Measurements from ENCODE around the gene CYP2A13.
"Not testable (repeated sequence)": the region's sequence is repeated elsewhere in the genome, so short reads cannot be mapped to it uniquely, and the experiment has no call there.

CYP2A13 gene

DNA sequence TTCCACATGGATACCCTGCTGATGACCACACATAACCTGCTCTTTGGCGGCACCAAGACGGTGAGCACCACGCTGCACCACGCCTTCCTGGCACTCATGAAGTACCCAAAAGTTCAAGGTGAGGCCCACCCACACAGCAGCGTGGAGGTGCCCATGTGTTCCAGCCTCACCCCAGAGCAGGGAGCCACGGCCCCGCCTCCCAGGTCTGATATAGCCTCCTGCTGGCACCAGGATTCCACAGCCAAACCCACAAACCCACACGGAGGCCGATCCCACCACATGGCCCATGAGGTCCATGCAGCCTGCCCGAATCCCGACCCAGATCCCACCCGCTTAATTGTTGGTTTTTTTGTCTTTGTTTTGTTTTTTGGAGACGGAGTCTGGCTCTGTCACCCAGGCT is 34.6 kb downstream of the CYP2A13 start:
- not testable (repeated sequence) for DNase-seq

DNA sequence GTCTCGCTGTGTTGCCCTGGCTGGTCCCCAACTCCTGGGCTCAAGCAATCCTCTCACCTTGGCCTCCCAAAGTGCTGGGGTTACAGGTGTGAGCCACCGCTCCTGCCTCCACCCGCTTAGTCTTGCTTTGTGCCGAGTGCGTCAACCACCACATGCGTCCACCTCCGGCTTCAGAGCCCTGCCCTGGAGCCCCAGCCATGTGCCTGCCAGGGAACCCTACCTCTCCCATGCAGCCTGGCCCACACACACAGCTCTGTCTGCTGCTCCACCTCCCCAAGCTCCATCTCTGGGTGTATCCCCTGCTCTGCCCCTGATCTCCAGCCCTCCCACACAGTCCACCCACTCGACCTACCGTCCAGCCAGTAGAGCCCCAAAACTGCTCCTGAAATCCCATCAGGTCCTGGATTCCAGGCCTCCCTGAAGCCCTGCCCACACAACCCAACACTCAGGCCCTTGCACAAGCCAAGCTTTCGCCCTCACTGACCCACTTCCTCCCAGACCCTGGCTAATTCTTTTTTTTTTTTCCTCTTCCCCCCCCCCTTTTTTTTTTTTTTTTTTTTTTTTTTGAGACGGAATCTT is 35.6 kb downstream of the CYP2A13 start:
- no peak for DNase-seq

DNA sequence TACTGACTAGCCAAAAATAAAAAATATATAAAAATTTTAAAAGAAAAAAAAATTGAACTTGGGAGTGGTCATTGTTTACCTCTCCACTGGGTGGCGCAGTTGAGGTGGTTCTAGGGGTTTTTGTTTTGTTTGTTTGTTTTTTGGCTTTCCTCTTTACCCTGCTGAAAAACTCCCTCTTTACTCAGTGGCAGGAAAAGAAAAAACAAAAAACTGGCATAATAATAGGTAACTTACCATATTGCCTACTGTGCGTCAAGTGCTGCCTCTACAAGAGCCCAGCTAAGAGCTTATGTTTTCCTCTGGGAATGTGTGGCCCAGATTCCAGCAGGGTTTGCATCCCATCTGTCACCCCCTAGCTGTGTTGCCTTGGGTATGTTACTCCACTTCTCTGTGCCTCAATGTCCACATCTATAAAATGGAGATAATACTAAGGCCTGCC is 38.5 kb downstream of the CYP2A13 start:
- DNase-seq = not testable (repeated sequence)

DNA sequence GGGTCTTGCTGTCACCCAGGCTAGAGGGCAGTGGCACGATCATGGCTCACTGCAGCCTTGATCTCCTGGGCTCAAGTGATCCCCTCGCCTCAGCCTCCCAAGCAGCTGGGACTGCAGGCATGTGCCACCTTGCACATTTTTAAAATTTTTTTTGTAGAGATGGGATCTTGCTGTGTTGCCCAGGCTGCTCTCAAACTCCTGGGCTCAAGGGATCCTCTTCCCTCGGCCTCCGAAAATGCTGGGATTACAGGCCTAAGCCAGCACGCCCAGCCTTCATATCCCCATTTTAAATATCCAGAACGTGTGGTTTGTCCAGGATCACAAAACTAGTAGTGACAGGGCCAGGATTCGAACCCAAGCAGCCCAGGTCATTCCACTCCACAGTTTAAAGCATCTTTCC is 39.1 kb downstream of the CYP2A13 start:
- not testable (repeated sequence) for DNase-seq

DNA sequence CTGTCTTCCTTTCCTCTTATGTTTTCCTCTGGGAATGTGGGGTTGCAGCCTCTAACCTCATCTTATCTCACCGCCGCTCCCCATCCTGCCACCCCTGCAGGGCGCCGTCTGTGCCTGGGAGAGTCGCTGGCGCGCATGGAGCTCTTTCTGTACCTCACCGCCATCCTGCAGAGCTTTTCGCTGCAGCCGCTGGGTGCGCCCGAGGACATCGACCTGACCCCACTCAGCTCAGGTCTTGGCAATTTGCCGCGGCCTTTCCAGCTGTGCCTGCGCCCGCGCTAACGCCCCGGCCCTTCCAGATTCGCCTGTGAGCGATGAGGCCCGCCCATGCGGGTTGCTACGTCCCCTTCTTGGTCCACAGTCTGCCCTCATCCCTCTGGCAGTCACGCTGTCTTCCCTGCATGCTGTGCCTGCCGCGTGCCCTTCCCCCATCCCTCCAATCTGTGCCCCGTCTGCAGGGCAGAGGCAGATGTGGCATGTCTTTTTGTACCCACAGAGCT is 39.6 kb downstream of the CYP2A13 start:
- DNase-seq = peak in 1 of 2 experiments; percentile 35

DNA sequence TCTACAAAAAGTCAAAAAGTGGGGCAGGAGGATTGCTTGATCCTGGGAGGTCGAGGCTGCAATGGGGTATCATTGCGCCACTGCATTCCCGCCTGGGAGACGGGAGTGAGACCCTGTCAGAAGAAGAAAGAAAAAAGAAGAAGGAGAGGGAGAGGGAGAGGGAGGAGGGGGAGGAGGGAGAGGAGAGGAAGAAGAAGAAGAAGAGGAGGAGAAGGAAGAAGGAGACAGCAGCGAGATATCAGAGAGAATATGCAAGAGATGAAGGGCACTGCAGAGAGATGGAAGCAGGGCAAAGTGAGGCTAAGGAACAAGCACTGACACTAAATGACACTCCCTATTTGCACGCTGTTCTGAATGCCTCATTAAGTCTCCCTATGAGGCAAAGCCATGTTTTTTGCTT is 40.4 kb downstream of the CYP2A13 start:
- DNase-seq = no peak

DNA sequence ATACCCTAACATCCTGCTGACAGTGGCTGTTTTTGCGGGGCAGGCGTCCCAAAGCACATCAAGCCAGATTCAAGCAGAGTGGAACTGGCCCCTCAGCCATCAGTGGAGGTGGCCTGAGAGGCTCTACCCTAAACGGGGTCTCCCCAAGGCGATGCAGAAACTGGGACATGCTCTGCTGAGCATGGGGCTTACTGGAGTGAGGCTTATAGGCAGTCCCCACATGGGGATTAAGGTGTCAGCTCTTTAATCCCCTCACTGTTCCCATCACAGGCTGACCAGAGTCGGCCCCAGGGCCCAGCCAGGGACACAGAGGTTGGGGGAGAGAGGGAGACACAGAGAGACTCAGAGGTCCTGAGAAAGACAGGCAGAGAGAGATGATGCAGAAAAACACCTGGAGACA is 42.9 kb downstream of the CYP2A13 start:
- DNase-seq = no peak

DNA sequence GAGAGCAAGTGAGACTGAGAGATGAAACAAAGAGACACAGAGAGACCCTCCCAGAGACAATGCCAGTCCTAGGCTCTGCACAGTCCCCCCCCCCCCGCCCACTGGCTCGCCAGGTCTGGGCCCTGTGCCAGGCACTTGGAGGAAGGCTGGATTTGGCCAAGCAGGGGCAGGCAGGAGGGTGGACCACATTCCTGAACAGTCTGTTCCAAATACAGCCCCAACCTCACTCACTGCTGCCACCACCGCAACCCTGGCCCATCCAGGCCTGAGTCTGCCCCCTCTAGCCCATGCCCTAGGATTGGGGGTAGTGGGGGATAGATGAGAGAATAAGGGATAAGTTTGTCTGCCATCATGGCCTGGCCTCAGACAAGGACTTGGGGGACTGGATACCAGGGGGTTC is 45.0 kb downstream of the CYP2A13 start:
- DNase-seq = no peak

DNA sequence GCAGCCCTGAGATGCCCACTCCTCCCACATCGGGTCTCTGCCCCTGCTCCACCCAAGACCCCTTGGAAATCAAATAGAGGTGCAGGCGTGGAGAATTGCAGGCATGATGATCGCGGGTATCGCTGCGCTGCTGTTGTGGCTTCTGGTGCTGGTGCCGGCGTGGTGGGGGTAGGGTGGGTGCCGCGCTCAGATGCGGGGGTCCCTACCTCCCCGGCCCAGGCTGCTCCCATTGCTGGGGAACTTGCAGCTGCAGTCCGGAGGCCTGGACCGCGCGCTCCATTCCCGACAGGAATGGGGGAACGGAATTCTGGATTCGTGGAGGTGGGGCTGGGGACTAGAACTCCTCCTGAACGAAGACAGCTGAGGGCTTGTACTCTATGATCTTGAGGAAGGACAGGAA is 46.4 kb downstream of the CYP2A13 start:
- no peak for DNase-seq

DNA sequence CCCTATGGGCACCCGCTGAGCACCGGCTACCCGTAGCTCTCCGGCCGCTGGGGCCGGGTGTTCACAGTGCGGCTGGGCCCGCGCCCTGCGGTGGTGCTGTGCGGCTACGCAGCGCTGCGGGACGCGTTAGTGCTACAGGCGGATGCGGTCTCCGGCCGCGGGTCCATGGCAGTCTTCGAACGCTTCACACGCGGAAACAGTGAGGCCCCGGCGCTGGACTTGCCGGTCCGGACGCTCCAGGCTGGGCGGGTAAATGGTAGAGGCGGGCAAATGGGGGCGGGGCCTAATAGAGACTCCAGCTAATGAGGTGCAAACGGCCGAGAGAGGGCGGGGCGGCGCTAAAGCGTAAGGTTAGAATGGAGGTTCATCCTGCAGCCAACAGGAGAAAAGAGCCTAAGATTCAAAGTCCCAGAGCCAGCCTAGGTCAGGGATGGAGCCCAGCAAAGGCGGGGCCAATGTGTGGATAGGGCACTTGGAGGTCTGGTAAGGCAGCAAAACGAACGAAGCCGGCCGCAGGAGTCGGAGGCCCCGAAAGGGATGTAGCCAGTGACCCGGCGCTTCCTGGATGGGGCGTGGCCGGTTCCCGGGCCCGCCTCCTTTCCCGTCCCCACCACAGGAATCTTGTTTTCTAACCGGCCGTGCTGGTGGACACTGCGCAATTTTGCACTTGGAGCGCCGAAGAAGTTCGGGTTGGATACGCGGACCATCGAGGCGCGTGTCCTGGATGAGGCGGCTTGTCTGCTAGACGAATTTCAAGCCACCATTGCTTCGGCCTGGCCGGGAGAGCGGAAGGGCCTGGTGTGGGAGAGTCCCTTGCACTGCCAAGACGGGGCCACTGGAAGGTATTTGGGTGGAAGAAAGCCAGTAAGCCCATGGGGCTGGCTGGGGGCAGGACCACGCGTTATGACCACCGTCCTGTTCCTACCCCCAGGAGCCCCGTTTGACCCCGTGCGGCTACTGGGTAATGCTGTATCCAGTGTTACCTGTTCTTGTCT is 47.4 kb downstream of the CYP2A13 start:
- DNase-seq = peak in 1 of 2 experiments; percentile 66

DNA sequence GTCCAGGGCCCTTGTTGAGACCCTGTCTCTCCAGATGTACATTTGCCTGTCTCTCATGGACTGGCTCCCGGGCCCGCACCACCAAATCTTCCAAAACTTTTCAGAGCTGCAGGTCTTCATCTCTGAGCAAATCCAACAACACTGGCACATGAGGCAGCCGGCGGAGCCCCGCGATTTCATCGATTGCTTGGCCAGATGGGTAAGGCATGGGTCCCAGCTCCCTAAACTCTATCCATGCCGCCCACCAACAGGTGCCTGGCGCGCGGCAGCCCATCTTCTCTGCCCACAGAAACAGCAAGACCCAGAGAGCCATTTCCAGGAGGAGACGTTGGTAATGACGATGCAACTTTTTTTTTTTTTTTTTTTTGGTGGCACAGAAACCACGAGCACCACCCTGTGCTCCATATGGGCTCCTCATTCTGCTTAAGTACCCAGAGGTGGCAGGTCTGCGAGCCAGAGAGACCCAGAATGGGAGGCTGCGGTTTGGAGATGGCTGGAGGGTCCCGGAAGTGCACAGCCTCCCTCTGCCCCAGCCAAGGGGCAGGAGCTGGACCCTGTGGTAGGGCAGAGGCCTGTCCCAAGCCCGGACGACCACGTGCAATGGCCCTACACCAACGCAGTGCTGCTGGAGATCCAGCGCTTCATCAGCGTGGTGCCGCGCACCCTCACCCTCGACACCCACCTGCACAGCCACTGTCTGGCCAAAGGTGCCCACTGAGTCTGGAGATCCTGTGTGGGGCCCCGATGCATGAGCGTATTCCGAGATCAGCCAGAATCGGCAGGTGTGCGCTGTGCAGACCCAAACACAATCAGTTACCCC is 48.6 kb downstream of the CYP2A13 start:
- DNase-seq = no peak

DNA sequence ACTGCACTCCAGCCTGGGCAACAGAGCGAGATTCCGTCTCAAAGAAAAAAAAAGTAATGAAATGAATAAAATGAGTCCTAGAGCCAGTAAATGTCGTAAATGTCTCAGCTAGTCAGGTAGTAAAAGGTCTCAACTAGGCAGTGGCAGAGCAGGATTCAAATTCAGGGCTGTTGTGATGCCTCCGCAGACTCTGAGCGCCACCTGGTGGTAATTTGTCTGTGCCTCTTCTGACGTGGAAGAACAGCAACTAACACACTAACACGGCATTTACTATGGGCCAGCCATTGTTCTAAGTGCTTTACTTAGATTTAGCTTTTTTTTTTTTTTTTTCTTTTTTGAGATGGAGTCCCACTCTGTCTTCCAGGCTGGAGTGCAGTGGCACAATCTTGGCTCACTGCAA is 56.2 kb downstream of the CYP2A13 start:
- DNase-seq = peak; percentile 58 to 83

Measured in NCI-H526 (cell line).